ENCODE results near the gene SP9.

Gene SP9

DNA sequence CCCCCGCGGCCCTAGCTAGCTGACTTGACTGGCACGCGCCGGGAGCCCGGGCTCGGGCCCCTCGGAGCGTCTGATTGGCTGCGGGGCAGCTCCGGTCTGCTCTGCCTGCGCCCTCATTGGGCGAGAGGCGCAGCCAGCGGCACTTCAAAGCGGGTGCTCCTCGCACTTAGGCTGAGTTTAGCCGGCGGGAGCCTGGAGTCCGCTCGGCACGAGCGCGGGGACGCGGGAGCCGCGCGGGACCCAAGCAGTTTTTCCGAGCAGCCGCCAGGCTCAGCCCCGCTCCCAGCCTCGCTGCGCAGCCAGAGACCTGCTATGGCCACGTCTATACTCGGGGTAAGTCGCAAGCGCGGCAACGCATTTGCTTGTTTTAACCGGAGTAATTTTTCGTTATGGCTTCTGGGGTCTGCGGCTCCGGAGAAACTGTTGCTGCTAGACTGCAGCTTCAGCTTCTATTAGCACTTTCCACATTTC lies at the start of gene SP9:
Gene SP9, plus strand, starts transcription at position 174 of the 471 bp plus-strand sequence. Its CDS starts 139 bp downstream, at position 313.
- H3K4me3 ChIP-seq (ENCODE audit: low read depth, low read length), result no peak within 1 kb of the TSS
- no peak for TF ChIP-seq CTCF (IDR thresholded peaks at IDR 0.05; ENCODE audit: low read depth, low read length, missing control alignments)
- no peak for DNase-seq (ENCODE audit: low read depth)
- in situ Hi-C loops (cut with HindIII; ENCODE audit: low sequenced_read_pairs), result loop anchor here (25.0 kb wide), 1 partner anchor 923 kb away; no protein-coding TSS in a partner anchor

GRCh38 chr2:174286172-174286571 lies 48.6 kb upstream of the SP9 start:
- TF ChIP-seq CTCF (IDR thresholded peaks at IDR 0.05; ENCODE audit: low read depth, low read length, missing control alignments), result no peak
- in situ Hi-C loops (cut with HindIII; ENCODE audit: low sequenced_read_pairs), result no loop called here
- DNase-seq (ENCODE audit: low read depth), result no peak
- H3K4me3 ChIP-seq (ENCODE audit: low read depth, low read length), result no peak overlapping the region

DNA sequence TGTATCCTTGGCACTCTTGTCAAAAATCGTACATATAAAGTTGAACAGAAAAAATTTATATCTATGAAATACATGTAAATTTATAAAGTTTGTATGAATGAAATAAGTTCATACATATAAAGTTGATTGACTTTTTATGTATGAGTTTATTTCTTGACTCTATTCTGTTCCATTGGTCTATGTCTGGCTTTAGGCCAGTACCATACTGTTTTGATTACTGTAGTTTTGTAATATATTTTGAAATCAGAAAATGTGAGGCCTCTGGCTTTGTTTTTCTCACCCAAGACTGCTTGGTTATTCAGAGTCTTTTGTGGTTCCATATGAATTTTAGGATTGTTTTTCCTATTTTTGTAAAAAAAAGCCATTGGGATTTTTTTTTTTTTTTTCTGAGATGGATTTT lies 41.8 kb upstream of the SP9 start:
- in situ Hi-C loops (cut with HindIII; ENCODE audit: low sequenced_read_pairs), result no loop called here
- no peak for TF ChIP-seq CTCF (IDR thresholded peaks at IDR 0.05; ENCODE audit: low read depth, low read length, missing control alignments)

GRCh38 chr2:174300114-174300513 lies 34.6 kb upstream of the SP9 start:
- no peak for TF ChIP-seq CTCF (IDR thresholded peaks at IDR 0.05; ENCODE audit: low read depth, low read length, missing control alignments)
- in situ Hi-C loops (cut with HindIII; ENCODE audit: low sequenced_read_pairs), result no loop called here
- no peak for DNase-seq (ENCODE audit: low read depth)
- no peak overlapping the region for H3K4me3 ChIP-seq (ENCODE audit: low read depth, low read length)

More for the DNA sequence above, 41.8 kb upstream of the SP9 start:
- no peak overlapping the region for H3K4me3 ChIP-seq (ENCODE audit: low read depth, low read length)
- no peak for DNase-seq (ENCODE audit: low read depth)

GRCh38 chr2:174312581-174313234 lies 22.0 kb upstream of the SP9 start:
- in situ Hi-C loops (cut with HindIII; ENCODE audit: low sequenced_read_pairs), result no loop called here
- TF ChIP-seq CTCF (IDR thresholded peaks at IDR 0.05; ENCODE audit: low read depth, low read length, missing control alignments), result no peak
- no peak overlapping the region for H3K4me3 ChIP-seq (ENCODE audit: low read depth, low read length)
- no peak for DNase-seq (ENCODE audit: low read depth)

DNA sequence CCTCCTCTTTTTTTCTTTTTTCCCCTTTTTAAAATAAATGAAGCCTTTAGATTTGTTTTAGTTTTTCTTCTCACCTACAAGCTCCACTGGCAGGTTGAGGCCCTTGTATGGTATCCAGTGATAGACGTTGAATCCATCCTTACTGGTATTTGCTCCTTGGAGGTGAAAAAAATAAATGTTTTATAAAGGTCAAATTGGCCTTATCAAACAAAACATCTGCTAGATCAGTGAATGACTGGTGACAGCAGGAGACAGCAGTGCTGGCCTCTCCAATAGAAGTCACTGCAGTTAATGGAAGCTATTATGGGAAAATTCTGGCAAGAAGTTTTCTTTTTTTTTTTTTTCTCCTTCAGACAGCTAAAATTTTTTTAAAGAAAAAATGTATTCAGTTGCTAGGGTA lies 12.6 kb upstream of the SP9 start:
- TF ChIP-seq CTCF (IDR thresholded peaks at IDR 0.05; ENCODE audit: low read depth, low read length, missing control alignments), result no peak

More for the DNA sequence above, 12.6 kb upstream of the SP9 start:
- in situ Hi-C loops (cut with HindIII; ENCODE audit: low sequenced_read_pairs), result no loop called here
- DNase-seq (ENCODE audit: low read depth), result no peak
- H3K4me3 ChIP-seq (ENCODE audit: low read depth, low read length), result no peak overlapping the region

All from astrocyte of the cerebellum (primary cell).